Heart right ventricle (tissue), 16 donors: ENCODE results near the gene SLC37A4. TPM values are rescaled to one million over a fixed set of nuclear protein-coding genes. Genes with fewer than 3 reads are reported as not detected.

Experiments
- ATAC-seq, 8 donors: fragments of 200-7000 bp; cut with Tn5 transposase; one replicate each; pipeline ENCODE4 v1.9.1; 2020; ENCODE audit warnings: mild to moderate bottlenecking in 8 of 8, moderate library complexity in 8 of 8, moderate number of reproducible peaks in 1 of 8
- DNase-seq, 2 donors: peaks; one replicate each; pipeline ENCODE4 v3.0.0-alpha.2; 2020
- H3K27ac ChIP-seq, 10 donors: fragments of 200-600 bp; sonication (generic) in 2 of 10; one replicate each; pipeline versions ENCODE4 v1.5.0 to v1.8.0; 2020 to 2022; ENCODE audit warnings: mild to moderate bottlenecking in 3 of 10
- H3K27me3 ChIP-seq, 7 donors: fragments of 200-600 bp; one replicate each; pipeline ENCODE4 v1.8.0; 2021 to 2022; ENCODE audit warnings: mild to moderate bottlenecking in 2 of 7
- H3K36me3 ChIP-seq, 9 donors: fragments of 200-600 bp; sonication (generic) in 1 of 9; one replicate each; pipeline versions ENCODE4 v1.5.0 to v1.8.0; 2020 to 2022; ENCODE audit warnings: mild to moderate bottlenecking in 2 of 9
- H3K4me1 ChIP-seq, 9 donors: fragments of 200-600 bp; sonication (generic) in 1 of 9; one replicate each; pipeline versions ENCODE4 v1.5.0 to v1.8.0; 2020 to 2022; ENCODE audit warnings: mild to moderate bottlenecking in 4 of 9
- H3K4me3 ChIP-seq, 10 donors: fragments of 200-600 bp; sonication (generic) in 2 of 10; one replicate each; pipeline versions ENCODE4 v1.5.0 to v1.8.0; 2020 to 2022; ENCODE audit warnings: mild to moderate bottlenecking in 7 of 10, moderate library complexity in 2 of 10
- H3K9me3 ChIP-seq, 11 donors: fragments of 200-600 bp in 10 of 11; sonication (generic) in 2 of 11; one replicate each; pipeline versions ENCODE4 v1.5.0 to v1.8.0; 2013 to 2022; ENCODE audit warnings: mild to moderate bottlenecking in 2 of 11, control low read depth in 1 of 11, moderate library complexity in 1 of 11
- CTCF ChIP-seq, 9 donors: fragments of 200-600 bp; sonication (generic) in 2 of 9; IDR thresholded peaks; one replicate each; pipeline versions ENCODE4 v1.5.0 to v1.8.0; 2021 to 2022; ENCODE audit warnings: antibody characterized with exemption in 9 of 9, mild to moderate bottlenecking in 5 of 9, moderate library complexity in 1 of 9
- WGBS, 2 donors: extraction: QIAGEN DNeasy Blood & Tissue Kit; methylation state at CpG; one replicate each; pipeline ENCODE4 v1.1.7; 2013; ENCODE audit warnings: inconsistent platforms in 1 of 2; 5-methylcytosine and 5-hydroxymethylcytosine counted together
- intact Hi-C, 10 donors: fragments of 100-400 bp; cut with DNase I; formaldehyde crosslinking; loops; one replicate each; pipeline versions ENCODE4 v1.11.1 to v1.14.2; 2022
- long read RNA-seq, 3 donors: library from polyadenylated mRNA; unstranded; transcript quantifications; one replicate each; pipeline ENCODE4 v2.0.0, GENCODE V29; 2020 to 2021
- polyA plus RNA-seq, 2 donors: library from polyadenylated mRNA; stranded (reverse); fragments of 200-250 nt; gene quantifications; one replicate each; pipeline ENCODE4 v1.2.3, GENCODE V29; 2013
- total RNA-seq, 10 donors: library from RNA; stranded (reverse); fragmentation: NEBNext Ultra II Directional in 3 of 10; extraction: Animal tissue kit (Norgen Biotek cat#: 25700) in 3 of 10; gene quantifications; one replicate each; pipeline versions ENCODE4 v1.2.1 to v1.2.4, GENCODE V29; 2021 to 2023
- donor health status: Arrhythmogenic right ventricular cardiomyopathy.
- donor health status: ischemic (EF 13 %, LVEDD 7.1; RV severe dilation, severe dysfunction).
- donor health status: healthy with polysubstance abuse.
- donor health status: DM: no; HTN: yes; CAD: no.
- donor health status: DM: no; HTN: no; CAD: no.
- donor health status: ischemic (EF 25% LVEDD 6.9; RV normal size, moderate dysfunction).
- donor health status: ischemic (EF 25% LVEDD 5.7; RV mildly dilated, moderate dysfunction).
- donor health status: healthy.
- donor health status: DM: yes; HTN: yes; CAD: no.
- donor health status: Ischemic cardiomyopathy.
- donor health status: ischemic (EF 35%, LVEDD 5.7; RV mildly dilated, moderate dysfunction).
- donor health status: nonischemic (EF 11% LVEDD 7.7; RV severe dilation, severe dysfunction).
- donor health status: DM: yes; HTN: yes; CAD: no.
- donor health status: PGD.
- donor health status: ischemic (EF 29% LVEDD 5.4; RV normal size, mild dysfunction).
- donor health status: nonischemic (EF 23%, LVEDD 6.1; RV moderate dilation, normal function).

Gene SLC37A4
- total RNA-seq (10 to 100 TPM in 1 of 10 donors, 1 to 10 TPM in 9; 3.8 to 12.0 (median 6.5) TPM), polyA plus RNA-seq (10 to 100 TPM in 1 of 2 donors, 1 to 10 TPM in 1; 7.6 to 11.1 TPM)
- long read RNA-seq, donor 1, partial matches to known transcripts, result 4 of 13 reads
- long read RNA-seq, donor 1, other reads (novel, unspliced or antisense), result 7 of 13 reads
- long read RNA-seq, donor 2, partial matches to known transcripts, result 1 of 8 reads
- long read RNA-seq, donor 2, other reads (novel, unspliced or antisense), result 6 of 8 reads
- long read RNA-seq, donor 3, transcript SLC37A4-210 (9 exons, 2,040 nt), result major isoform, 5 of 30 reads
- long read RNA-seq, donor 3, partial matches to known transcripts, result 5 of 30 reads
- long read RNA-seq, donor 3, other reads (novel, unspliced or antisense), result 19 of 30 reads

GRCh38 chr11:119030329-119031047, at the start of gene SLC37A4:
Gene SLC37A4, minus strand, starts transcription at chr11:119030877.
- Histone ChIP-seq H3K27me3 (no peaks in the 10 kb centered on the region), H3K36me3 (peaks cover 0 to 25% (median 0%) of the 10 kb centered on the region in 9 donors), H3K27ac (peak within 1 kb of the TSS in 9 of 10 donors; percentile 30 to 86 (median 73)), H3K4me3 (peak within 1 kb of the TSS; percentile 67 to 89 (median 80)), H3K9me3 (no peaks in the 10 kb centered on the region), H3K4me1 (peaks cover 9 to 33% (median 24%) of the 10 kb centered on the region in 9 donors)
- intact Hi-C loops, result loop anchor here in 1 of 10 donors (2.0 kb wide), 1 partner anchor 64 kb away; a partner anchor contains a TSS
- ATAC-seq (peak; percentile 96 to 99 (median 98)), DNase-seq (peak; percentile 97 to 98)
- WGBS, 2 donors, result 0% methylated on average over 65 to 67 of the region's 67 CpGs
- peak in 5 of 9 donors; percentile 80 to 88 (median 86) for TF ChIP-seq CTCF (IDR thresholded peaks at IDR 0.05)

- no peaks in the 10 kb centered on the region for H3K27me3 ChIP-seq
- no peak overlapping the region for H3K27ac ChIP-seq
- TF ChIP-seq CTCF (IDR thresholded peaks at IDR 0.05), result no peak
- DNase-seq (no peak), ATAC-seq (no peak)
- intact Hi-C loops, result no loop called here
- peaks cover 4 to 92% (median 78%) of the 10 kb centered on the region in 9 donors for H3K36me3 ChIP-seq
- peak overlapping the region in 1 of 10 donors; percentile 2 for H3K4me3 ChIP-seq
- no peaks in the 10 kb centered on the region for H3K9me3 ChIP-seq
- peaks cover 0 to 20% (median 0%) of the 10 kb centered on the region in 9 donors for H3K4me1 ChIP-seq
- 92 to 94% methylated on average over 19 of the region's 19 CpGs for WGBS, 2 donors
Measured at GRCh38 chr11:119078675-119079420, 48.2 kb upstream of the SLC37A4 start.

DNA sequence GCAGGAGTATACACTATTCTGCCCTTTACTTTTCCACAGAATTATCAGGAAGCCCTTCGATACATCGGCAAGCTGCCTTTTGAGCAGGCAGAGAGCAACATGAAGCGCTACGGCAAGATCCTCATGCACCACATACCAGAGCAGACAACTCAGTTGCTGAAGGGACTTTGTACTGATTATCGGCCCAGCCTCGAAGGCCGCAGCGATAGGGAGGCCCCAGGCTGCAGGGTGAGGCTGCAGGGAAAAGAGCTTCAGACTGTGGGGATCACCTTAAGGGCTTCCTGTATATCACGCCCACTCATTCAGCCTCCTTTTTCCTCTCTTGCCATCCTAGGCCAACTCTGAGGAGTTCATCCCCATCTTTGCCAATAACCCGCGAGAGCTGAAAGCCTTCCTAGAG, 47.2 kb upstream of the SLC37A4 start:
- no peak for ATAC-seq
- WGBS, 2 donors, result 95% methylated on average over 11 of the region's 11 CpGs
- TF ChIP-seq CTCF (IDR thresholded peaks at IDR 0.05), result no peak
- Histone ChIP-seq H3K9me3 (no peaks in the 10 kb centered on the region), H3K36me3 (peaks cover 4 to 100% (median 81%) of the 10 kb centered on the region in 9 donors), H3K4me1 (peaks cover 0 to 20% (median 0%) of the 10 kb centered on the region in 9 donors), H3K27me3 (no peaks in the 10 kb centered on the region), H3K27ac (no peak overlapping the region), H3K4me3 (no peak overlapping the region)
- intact Hi-C loops, result no loop called here
- DNase-seq, result no peak
